ENCODE data around the gene NAALADL2.

- TF ChIP-seq CTCF (conservative IDR thresholded peaks at IDR 0.05): no peak
- TF ChIP-seq EZH2 (IDR thresholded peaks at IDR 0.05; ENCODE audit: low read depth): no peak
Measured at GRCh38 chr3:175111036-175111435, 251.9 kb downstream of the NAALADL2 start.
